ENCODE data around the gene B4GALNT1. TPM values are rescaled to one million over a fixed set of nuclear protein-coding genes. Genes with fewer than 3 reads are reported as not detected.
"Not testable (repeated sequence)": the region's sequence is repeated elsewhere in the genome, so short reads cannot be mapped to it uniquely, and the experiment has no call there.

B4GALNT1 gene
- total and polyA plus RNA-seq, 8 donors: 0.04 to 1.1 (median 0.47) TPM; not detected in 1

- Histone ChIP-seq H3K4me1 (no peaks in the 10 kb centered on the region), H3K36me3 (no peaks in the 10 kb centered on the region), H3K27me3 (no peaks in the 10 kb centered on the region), H3K27ac (no peak overlapping the region), H3K9me3 (no peaks in the 10 kb centered on the region), H3K4me3 (no peak overlapping the region)
- 69 to 78% methylated on average over 5 of the region's 5 CpGs for WGBS, 2 donors
- FAIRE-seq (no peak), ATAC-seq (no peak), DNase-seq (no peak)
- TF ChIP-seq, protein P1, sequence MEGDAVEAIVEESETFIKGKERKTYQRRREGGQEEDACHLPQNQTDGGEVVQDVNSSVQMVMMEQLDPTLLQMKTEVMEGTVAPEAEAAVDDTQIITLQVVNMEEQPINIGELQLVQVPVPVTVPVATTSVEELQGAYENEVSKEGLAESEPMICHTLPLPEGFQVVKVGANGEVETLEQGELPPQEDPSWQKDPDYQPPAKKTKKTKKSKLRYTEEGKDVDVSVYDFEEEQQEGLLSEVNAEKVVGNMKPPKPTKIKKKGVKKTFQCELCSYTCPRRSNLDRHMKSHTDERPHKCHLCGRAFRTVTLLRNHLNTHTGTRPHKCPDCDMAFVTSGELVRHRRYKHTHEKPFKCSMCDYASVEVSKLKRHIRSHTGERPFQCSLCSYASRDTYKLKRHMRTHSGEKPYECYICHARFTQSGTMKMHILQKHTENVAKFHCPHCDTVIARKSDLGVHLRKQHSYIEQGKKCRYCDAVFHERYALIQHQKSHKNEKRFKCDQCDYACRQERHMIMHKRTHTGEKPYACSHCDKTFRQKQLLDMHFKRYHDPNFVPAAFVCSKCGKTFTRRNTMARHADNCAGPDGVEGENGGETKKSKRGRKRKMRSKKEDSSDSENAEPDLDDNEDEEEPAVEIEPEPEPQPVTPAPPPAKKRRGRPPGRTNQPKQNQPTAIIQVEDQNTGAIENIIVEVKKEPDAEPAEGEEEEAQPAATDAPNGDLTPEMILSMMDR (IDR thresholded peaks at IDR 0.05): no peak
- intact Hi-C loops (cut with DNase I): no loop called here
These were observed 33.9 kb upstream of the B4GALNT1 start for GRCh38 chr12:57666897-57667296.

DNA sequence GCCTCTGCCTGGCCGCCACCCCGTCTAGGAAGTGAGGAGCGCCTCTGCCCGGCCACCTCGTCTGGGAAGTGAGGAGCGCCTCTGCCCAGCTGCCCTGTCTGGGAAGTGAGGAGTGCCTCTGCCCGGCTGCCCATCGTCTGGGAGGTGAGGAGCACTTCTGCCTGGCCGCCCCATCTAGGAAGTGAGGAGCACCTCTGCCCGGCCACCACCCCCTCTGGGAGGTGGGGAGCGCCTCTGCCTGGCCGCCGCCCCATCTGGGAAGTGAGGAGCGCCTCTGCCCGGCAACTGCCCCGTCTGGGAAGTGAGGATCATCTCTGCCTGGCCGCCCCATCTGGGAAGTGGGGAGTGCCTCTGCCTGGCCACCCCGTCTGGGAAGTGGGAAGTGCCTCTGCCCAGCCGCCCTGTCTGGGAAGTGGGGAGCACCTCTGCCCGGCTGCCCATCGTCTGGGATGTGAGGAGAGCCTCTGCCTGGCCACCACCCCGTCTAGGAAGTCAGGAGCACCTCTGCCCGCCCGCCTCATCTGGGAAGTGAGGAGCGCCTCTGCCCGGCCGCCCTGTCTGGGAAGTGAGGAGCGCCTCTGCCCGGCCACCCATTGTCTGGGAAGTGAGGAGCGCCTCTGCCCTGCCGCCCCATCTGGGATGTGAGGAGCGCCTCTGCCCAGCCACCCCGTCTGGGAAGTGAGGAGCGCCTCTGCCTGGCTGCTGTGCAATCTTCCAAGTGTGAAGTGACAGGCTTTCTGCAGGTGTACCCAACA lies 32.2 kb upstream of the B4GALNT1 start:
- H3K27ac ChIP-seq; H3K27me3 ChIP-seq; intact Hi-C loops (cut with DNase I); H3K9me3 ChIP-seq; ATAC-seq; FAIRE-seq; H3K4me1 ChIP-seq; H3K4me3 ChIP-seq; H3K36me3 ChIP-seq: not testable (repeated sequence)
- WGBS, 2 donors: 81 to 86% methylated on average over 34 of the region's 34 CpGs
- peak in 2 of 6 donors; percentile 14 to 65 for DNase-seq

- Histone ChIP-seq H3K36me3 (no peaks in the 10 kb centered on the region), H3K4me1 (peaks cover 0 to 5% (median 0%) of the 10 kb centered on the region in 3 donors), H3K9me3 (no peaks in the 10 kb centered on the region), H3K4me3 (no peak overlapping the region), H3K27me3 (no peaks in the 10 kb centered on the region), H3K27ac (no peak overlapping the region)
- 90 to 99% methylated on average over 4 of the region's 4 CpGs for WGBS, 2 donors
- no peak for DNase-seq
- FAIRE-seq: no peak
- no peak for ATAC-seq
- intact Hi-C loops (cut with DNase I): no loop called here
- TF ChIP-seq, protein P1 (IDR thresholded peaks at IDR 0.05): no peak
These were observed 28.4 kb upstream of the B4GALNT1 start for GRCh38 chr12:57661376-57661775.

- 48 to 66% methylated on average over 3 of the region's 3 CpGs for WGBS, 2 donors
- Histone ChIP-seq H3K36me3 (no peaks in the 10 kb centered on the region), H3K4me1 (peaks cover 0 to 5% (median 0%) of the 10 kb centered on the region in 3 donors), H3K27me3 (no peaks in the 10 kb centered on the region), H3K27ac (no peak overlapping the region), H3K9me3 (no peaks in the 10 kb centered on the region), H3K4me3 (no peak overlapping the region)
- TF ChIP-seq, protein P1 (IDR thresholded peaks at IDR 0.05): no peak
- DNase-seq (no peak), ATAC-seq (no peak), FAIRE-seq (no peak)
- intact Hi-C loops (cut with DNase I): no loop called here
These were observed 25.9 kb upstream of the B4GALNT1 start for GRCh38 chr12:57658890-57659289.

DNA sequence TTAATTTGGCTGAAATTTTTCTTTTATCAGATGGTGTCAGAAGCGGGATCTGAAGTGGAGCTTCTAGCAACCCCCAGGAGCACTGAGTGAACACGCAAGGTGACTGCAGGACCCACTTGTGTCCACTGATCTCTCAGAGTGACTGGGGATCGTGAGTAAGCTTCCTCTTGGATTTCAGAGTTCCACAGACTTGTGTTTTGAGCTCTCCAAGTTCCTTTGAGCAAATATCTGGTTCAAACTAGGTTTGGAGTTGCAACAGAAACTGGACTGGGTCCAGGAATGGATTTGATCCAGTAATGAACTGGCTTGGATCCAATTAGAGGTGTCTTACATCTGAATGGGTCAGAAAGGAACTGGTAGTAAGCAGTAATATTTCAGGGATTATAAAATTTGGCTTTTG lies 24.7 kb upstream of the B4GALNT1 start:
- intact Hi-C loops (cut with DNase I): no loop called here
- Histone ChIP-seq H3K4me3 (no peak overlapping the region), H3K9me3 (no peaks in the 10 kb centered on the region), H3K4me1 (peaks cover 0 to 5% (median 0%) of the 10 kb centered on the region in 3 donors), H3K27me3 (no peaks in the 10 kb centered on the region), H3K27ac (peak overlapping the region; percentile 26 to 46 (median 32)), H3K36me3 (no peaks in the 10 kb centered on the region)
- DNase-seq (peak in 4 of 6 donors; percentile 24 to 80 (median 43)), ATAC-seq (peak; percentile 66 to 93 (median 88)), FAIRE-seq (no peak)
- 13% methylated on average over 3 of the region's 3 CpGs for WGBS, 2 donors
- TF ChIP-seq, protein P1 (IDR thresholded peaks at IDR 0.05): no peak

- H3K27me3 ChIP-seq; FAIRE-seq; ATAC-seq; intact Hi-C loops (cut with DNase I); DNase-seq; H3K9me3 ChIP-seq; H3K27ac ChIP-seq; H3K4me3 ChIP-seq; H3K4me1 ChIP-seq; H3K36me3 ChIP-seq: not testable (repeated sequence)
- 78 to 84% methylated on average over 4 of the region's 4 CpGs for WGBS, 2 donors
These were observed 23.4 kb upstream of the B4GALNT1 start for GRCh38 chr12:57656408-57656807.
